HepG2 (cell line): ENCODE data around the gene DGAT2. TPM values are rescaled to one million over a fixed set of nuclear protein-coding genes. Genes with fewer than 3 reads are reported as not detected.

ENCODE experiments used
- EHMT2 ChIP-seq: fragments of 200-600 bp; sonication (generic); IDR thresholded peaks from 2 replicates; pipeline ENCODE4 v1.7.0; 2017; ENCODE audit warnings: antibody characterized with exemption, low read depth, low read length, borderline replicate concordance
- ERF ChIP-seq: IDR thresholded peaks from 2 replicates; pipeline ENCODE4 v1.6.1; 2018; ENCODE audit warnings: missing biosample characterization, missing genetic modification reagents
- GMEB1 ChIP-seq: sonication (generic); formaldehyde crosslinking; IDR thresholded peaks from 2 replicates; pipeline ENCODE4 v1.5.1; 2020; ENCODE audit warnings: missing genetic modification reagents, mild to moderate bottlenecking, borderline replicate concordance
- HNF1B ChIP-seq: sonication (generic); formaldehyde crosslinking; IDR thresholded peaks from 2 replicates; pipeline ENCODE4 v1.5.1; 2020; ENCODE audit warnings: mild to moderate bottlenecking, moderate library complexity, missing genetic modification reagents
- LCORL ChIP-seq, 2 experiments: fragments of 450-650 bp in 1 of 2; sonication (generic) in 1 of 2; formaldehyde crosslinking in 1 of 2; IDR thresholded peaks; 2 replicates each; pipeline versions ENCODE4 v1.5.0 to v1.6.1; 2017 to 2020; ENCODE audit warnings: antibody characterized with exemption in 1 of 2, missing genetic modification reagents in 1 of 2
- MEIS2 ChIP-seq: sonication (generic); formaldehyde crosslinking; IDR thresholded peaks from 2 replicates; pipeline ENCODE4 v1.9.0; 2021; ENCODE audit warnings: mild to moderate bottlenecking, missing genetic modification reagents
- NCOA1 ChIP-seq: sonication (generic); formaldehyde crosslinking; IDR thresholded peaks from 2 replicates; pipeline ENCODE4 v1.9.0; 2021; ENCODE audit warnings: missing genetic modification reagents
- NRL ChIP-seq: sonication (generic); formaldehyde crosslinking; IDR thresholded peaks from 2 replicates; pipeline ENCODE4 v1.5.0; 2020; ENCODE audit warnings: missing genetic modification reagents, mild to moderate bottlenecking, moderate library complexity, borderline replicate concordance
- PCBP2 ChIP-seq: fragments of 200-400 bp; formaldehyde crosslinking; optimal IDR thresholded peaks from 2 replicates; pipeline ENCODE3; 2018; ENCODE audit warnings: low read length, low read depth; ENCODE audit not compliant: poor library complexity, severe bottlenecking
- SKI ChIP-seq: fragments of 450-650 bp; IDR thresholded peaks from one replicate; pipeline ENCODE4 v1.6.1; 2018; ENCODE audit warnings: mild to moderate bottlenecking; ENCODE audit not compliant: partially characterized antibody
- SP2 ChIP-seq: sonication (generic); formaldehyde crosslinking; IDR thresholded peaks from 2 replicates; pipeline ENCODE4 v1.5.1; 2020; ENCODE audit warnings: mild to moderate bottlenecking, missing genetic modification reagents
- ZEB1 ChIP-seq: IDR thresholded peaks from 2 replicates; pipeline ENCODE4 v1.6.1; 2012; ENCODE audit warnings: mild to moderate bottlenecking, low read depth, inconsistent platforms; ENCODE audit not compliant: insufficient replicate concordance
- ZGPAT ChIP-seq: IDR thresholded peaks from 2 replicates; pipeline ENCODE4 v1.6.1; 2016; ENCODE audit warnings: mild to moderate bottlenecking
- ZNF138 ChIP-seq: sonication (generic); formaldehyde crosslinking; IDR thresholded peaks from 2 replicates; pipeline ENCODE4 v1.5.0; 2020; ENCODE audit warnings: mild to moderate bottlenecking, low read depth, missing genetic modification reagents
- ZNF160 ChIP-seq: sonication (generic); formaldehyde crosslinking; IDR thresholded peaks from 2 replicates; pipeline ENCODE4 v1.8.0; 2022; ENCODE audit warnings: mild to moderate bottlenecking, inconsistent platforms, missing genetic modification reagents
- ZNF33B ChIP-seq: sonication (generic); formaldehyde crosslinking; IDR thresholded peaks from 2 replicates; pipeline ENCODE4 v1.5.1; 2020; ENCODE audit warnings: mild to moderate bottlenecking, missing genetic modification reagents
- ZNF34 ChIP-seq: sonication (generic); formaldehyde crosslinking; IDR thresholded peaks from 2 replicates; pipeline ENCODE4 v1.4.0; 2020; ENCODE audit warnings: mild to moderate bottlenecking, missing genetic modification reagents, borderline replicate concordance
- ZNF350 ChIP-seq: sonication (generic); formaldehyde crosslinking; IDR thresholded peaks from 2 replicates; pipeline ENCODE4 v1.4.0; 2020; ENCODE audit warnings: mild to moderate bottlenecking, low read depth, missing genetic modification reagents, borderline replicate concordance
- ZNF468 ChIP-seq: sonication (generic); formaldehyde crosslinking; IDR thresholded peaks from 2 replicates; pipeline ENCODE4 v1.8.0; 2022; ENCODE audit warnings: mild to moderate bottlenecking, moderate library complexity, missing genetic modification reagents
- ZNF574 ChIP-seq: sonication (generic); formaldehyde crosslinking; IDR thresholded peaks from 2 replicates; pipeline ENCODE4 v1.4.0; 2020; ENCODE audit warnings: missing genetic modification reagents
- ZSCAN29 ChIP-seq: sonication (generic); formaldehyde crosslinking; conservative IDR thresholded peaks from 2 replicates; pipeline ENCODE4 v1.4.0; 2020; ENCODE audit warnings: mild to moderate bottlenecking, missing genetic modification reagents
- polyA plus RNA-seq, 8 experiments: library from polyadenylated mRNA; depleted of rRNA in 3 of 8; stranded (reverse) in 7 of 8; unstranded in 1 of 8; fragments of >200 nt; fragmentation: Illumina TruSeq in 4 of 8; extraction: Trizol in 4 of 8; gene quantifications; 2 replicates each; pipeline versions ENCODE4 v1.2.1 to v1.2.3, GENCODE V29; 2011 to 2016; ENCODE audit warnings: low read depth in 4 of 8, missing spikeins in 1 of 8, mixed read lengths in 1 of 8; ENCODE audit not compliant: insufficient read depth in 1 of 8
- total RNA-seq, 5 experiments: library from RNA; depleted of rRNA; stranded (reverse); fragments of >200 nt; fragmentation: Illumina TruSeq; extraction: Trizol; gene quantifications; 2 replicates each; pipeline ENCODE4 v1.2.3, GENCODE V29; 2016; ENCODE audit warnings: low read depth in 1 of 5

The DGAT2 gene
- total and polyA plus RNA-seq, 2 of the 13 experiments (the other 11 are each of a cell fraction or from before 2014, with no cell fraction given) = 39.0 to 65.6 TPM

GRCh38 chr11:75721852-75722668 is 46.5 kb upstream of the DGAT2 start (continued):
- peak; percentile 61; the same call in 1 of the 2 replicates for TF ChIP-seq ZNF574
- no peak; the same call in 1 of the 2 replicates for TF ChIP-seq GMEB1 (CRISPR knock-in tag)
- TF ChIP-seq ZNF468 (CRISPR knock-in tag) = no peak
- no peak for TF ChIP-seq ZEB1
- TF ChIP-seq LCORL (IDR thresholded peaks at IDR 0.05) = no peak
- peak; percentile 80 for TF ChIP-seq LCORL (CRISPR knock-in tag; IDR thresholded peaks at IDR 0.05)
- TF ChIP-seq ERF (CRISPR knock-in tag) = no peak
- no peak for TF ChIP-seq SP2 (CRISPR knock-in tag)
- TF ChIP-seq EHMT2 = no peak
- TF ChIP-seq SKI = no peak
- TF ChIP-seq HNF1B (CRISPR knock-in tag) = peak; percentile 45; the same call in 1 of the 2 replicates
- peak; percentile 39; the same call in 1 of the 2 replicates for TF ChIP-seq ZGPAT (CRISPR knock-in tag)
- TF ChIP-seq ZNF33B (CRISPR knock-in tag) = peak; percentile 90; the same call in 1 of the 2 replicates
- 0 out of 2 replicates have a peak, but pooled peaks have one; percentile 39 for TF ChIP-seq ZSCAN29 (CRISPR knock-in tag)
- TF ChIP-seq MEIS2 (CRISPR knock-in tag) = peak; percentile 66; the same call in 1 of the 2 replicates
- no peak; the same call in 1 of the 2 replicates for TF ChIP-seq NRL (CRISPR knock-in tag)
- TF ChIP-seq PCBP2 = no peak
- 0 out of 2 replicates have a peak, but pooled peaks have one; percentile 40 for TF ChIP-seq ZNF34
- TF ChIP-seq NCOA1 (CRISPR knock-in tag) = peak; percentile 56; the same call in 1 of the 2 replicates
- TF ChIP-seq ZNF138 (CRISPR knock-in tag) = 0 out of 2 replicates have a peak, but pooled peaks have one; percentile 41
- TF ChIP-seq ZNF160 (CRISPR knock-in tag) = no peak
- no peak for TF ChIP-seq ZNF350
